A549 (cell line): ENCODE data around the gene HOXA11. TPM values are rescaled to one million over a fixed set of nuclear protein-coding genes. Genes with fewer than 3 reads are reported as not detected.

Source experiments
- ATAC-seq, 2 experiments: fragments of 200-7000 bp in 1 of 2; fragments of >200 bp in 1 of 2; cut with Nextera tagmentation in 1 of 2; cut with Tn5 transposase in 1 of 2; 3 replicates each; pipeline versions ENCODE4 v1.8.0 to v1.9.1; 2018 to 2020; ENCODE audit warnings: mild to moderate bottlenecking in 1 of 2, moderate library complexity in 1 of 2
- CTCF ChIA-PET: fragments of 300-600 bp; sonication (Branson Sonifier 250); formaldehyde crosslinking; extraction: SDS; loops from one replicate; lab custom pipeline; 2021; ENCODE audit warnings: antibody characterized with exemption, inconsistent platforms; lab: Yijun Ruan, JAX
- POLR2A ChIA-PET: fragments of 350-600 bp; formaldehyde crosslinking; extraction: SDS; loops from one replicate; lab custom pipeline; 2021; ENCODE audit warnings: antibody characterized with exemption, inconsistent platforms; lab: Yijun Ruan, JAX
- DNase-seq, 2 experiments: peaks; one replicate each; pipeline versions ENCODE4 v3.0.0 to v3.0.0-alpha.2; 2011 to 2016; ENCODE audit warnings: low read depth in 1 of 2, low spot score in 1 of 2
- FAIRE-seq: peaks from 2 replicates; lab custom pipeline; 2011; peaks lifted over from hg19 to GRCh38; lab: Jason Lieb, UNC
- H3K27ac ChIP-seq, 2 experiments: fragments of >200 bp; sonication (Bioruptor Twin); formaldehyde crosslinking; 3 replicates each; pipeline ENCODE4 v1.5.1; 2016 to 2017
- H3K4me1 ChIP-seq: fragments of >200 bp; sonication (Bioruptor Twin); formaldehyde crosslinking; 3 replicates; pipeline ENCODE4 v1.6.1; 2016
- H3K4me2 ChIP-seq: fragments of >200 bp; sonication (Bioruptor Twin); formaldehyde crosslinking; 3 replicates; pipeline ENCODE4 v1.6.1; 2016
- H3K4me3 ChIP-seq: fragments of >200 bp; sonication (Bioruptor Twin); formaldehyde crosslinking; 3 replicates; pipeline ENCODE4 v1.5.1; 2016
- H3K9me3 ChIP-seq: fragments of >200 bp; sonication (Bioruptor Twin); formaldehyde crosslinking; 3 replicates; pipeline ENCODE4 v1.6.1; 2016
- BHLHE40 ChIP-seq: IDR thresholded peaks from 2 replicates; pipeline ENCODE4 v1.6.1; 2012; ENCODE audit warnings: low read depth, low read length, inconsistent platforms
- CBX2 ChIP-seq: fragments of 200-600 bp; sonication (generic); IDR thresholded peaks from 2 replicates; pipeline ENCODE4 v1.6.1; 2016; ENCODE audit warnings: low read depth, mild to moderate bottlenecking, borderline replicate concordance
- CHD4 ChIP-seq: fragments of 200-600 bp; sonication (generic); IDR thresholded peaks from 2 replicates; pipeline ENCODE4 v1.6.1; 2016; ENCODE audit warnings: antibody characterized with exemption, mild to moderate bottlenecking, borderline replicate concordance
- CTCF ChIP-seq: fragments of >200 bp; sonication (Bioruptor Twin); formaldehyde crosslinking; IDR thresholded peaks from 3 replicates; pipeline ENCODE4 v1.5.1; 2016
- EP300 ChIP-seq, 2 experiments: fragments of >200 bp; sonication (Bioruptor Twin); formaldehyde crosslinking; IDR thresholded peaks; 2 replicates in 1 of 2; 3 replicates in 1 of 2; pipeline ENCODE4 v1.6.1; 2016 to 2017
- ESRRA ChIP-seq: fragments of 150-350 bp; IDR thresholded peaks from 2 replicates; pipeline ENCODE4 v1.6.1; 2014; ENCODE audit warnings: mild to moderate bottlenecking, low read length, borderline replicate concordance
- FOSL2 ChIP-seq, 2 experiments: fragments of 450-650 bp in 1 of 2; fragments of >200 bp in 1 of 2; sonication (Bioruptor Twin) in 1 of 2; formaldehyde crosslinking; IDR thresholded peaks; 2 replicates each; pipeline versions ENCODE4 v1.5.0 to v1.6.1; 2016 to 2020; ENCODE audit warnings: mild to moderate bottlenecking in 1 of 2, moderate library complexity in 1 of 2
- GATA3 ChIP-seq: IDR thresholded peaks from 2 replicates; pipeline ENCODE4 v1.6.1; 2012; ENCODE audit warnings: borderline replicate concordance
- HEYL ChIP-seq: fragments of 250-450 bp; sonication (Bioruptor Pico); IDR thresholded peaks from 2 replicates; pipeline ENCODE4 v1.8.0; 2021; ENCODE audit warnings: mild to moderate bottlenecking, moderate library complexity
- KDM5A ChIP-seq: fragments of 200-600 bp; sonication (generic); IDR thresholded peaks from 2 replicates; pipeline ENCODE4 v1.6.1; 2016; ENCODE audit warnings: antibody characterized with exemption, mild to moderate bottlenecking
- MYC ChIP-seq: IDR thresholded peaks from 2 replicates; pipeline ENCODE4 v1.6.1; 2012; ENCODE audit warnings: mild to moderate bottlenecking, inconsistent platforms, low read length, improper control_type of control experiment, borderline replicate concordance
- NPAS2 ChIP-seq: fragments of 250-450 bp; sonication (Bioruptor Pico); IDR thresholded peaks from 2 replicates; pipeline ENCODE4 v1.8.0; 2022; ENCODE audit warnings: mild to moderate bottlenecking, moderate library complexity, borderline replicate concordance
- NR3C1 ChIP-seq: fragments of >200 bp; sonication (Bioruptor Twin); formaldehyde crosslinking; IDR thresholded peaks from 3 replicates; pipeline ENCODE4 v1.6.1; 2017
- POLR2A ChIP-seq: IDR thresholded peaks from 2 replicates; pipeline ENCODE4 v1.6.1; 2012; ENCODE audit warnings: mild to moderate bottlenecking, low read length
- RAD21 ChIP-seq, 2 experiments: fragments of >200 bp in 1 of 2; sonication (Bioruptor Twin) in 1 of 2; formaldehyde crosslinking in 1 of 2; IDR thresholded peaks in 1 of 2; conservative IDR thresholded peaks in 1 of 2; 2 replicates in 1 of 2; 3 replicates in 1 of 2; pipeline ENCODE4 v1.6.1; 2012 to 2018; ENCODE audit warnings: inconsistent platforms in 1 of 2
- TFCP2L1 ChIP-seq: fragments of 250-450 bp; sonication (Bioruptor Pico); IDR thresholded peaks from 2 replicates; pipeline ENCODE4 v1.5.0; 2021; ENCODE audit warnings: mild to moderate bottlenecking
- TP53 ChIP-seq: fragments of 250-450 bp; sonication (Bioruptor Pico); IDR thresholded peaks from 2 replicates; pipeline ENCODE4 v1.5.0; 2021; ENCODE audit warnings: mild to moderate bottlenecking, moderate library complexity
- ZC3H11A ChIP-seq: fragments of 450-650 bp; IDR thresholded peaks from 2 replicates; pipeline ENCODE4 v1.6.1; 2014; ENCODE audit warnings: antibody characterized with exemption, mild to moderate bottlenecking
- ZNF302 ChIP-seq: fragments of 250-450 bp; sonication (Bioruptor Pico); IDR thresholded peaks from 2 replicates; pipeline ENCODE4 v1.9.0; 2021; ENCODE audit warnings: inconsistent platforms, mild to moderate bottlenecking, moderate library complexity
- WGBS: methylation state at CpG from one replicate; pipeline ENCODE4 v1.1.6; 2017; ENCODE audit errors: missing lambda C conversion rate; 5-methylcytosine and 5-hydroxymethylcytosine counted together
- polyA plus RNA-seq, 4 experiments: library from polyadenylated mRNA; depleted of rRNA in 3 of 4; stranded (reverse); fragments of >200 nt; fragmentation: RNase III in 1 of 4; extraction: RNeasy Plus Mini Kit Qiagen cat#74134 plus additional on column Dnase treatment in 1 of 4; gene quantifications; 2 replicates in 3 of 4; 3 replicates in 1 of 4; pipeline ENCODE4 v1.2.3, GENCODE V29; 2011 to 2017

Gene HOXA11
- polyA plus RNA-seq, 2 of the 4 experiments (the other 2 are of a cell fraction) = 0.68 to 0.84 TPM

- Histone ChIP-seq H3K9me3 (no peaks in the 10 kb centered on the region), H3K4me2 (no peak overlapping the region), H3K27ac (no peak overlapping the region), H3K4me3 (no peak overlapping the region), H3K4me1 (0 out of 3 replicates have a peak, but pooled peaks cover 3% of the 10 kb centered on the region)
- FAIRE-seq (no peak), DNase-seq (no peak), ATAC-seq (no peak)
- ChIA-PET POLR2A (no interaction called here), CTCF (interaction anchor here (0.5 to 7.0 kb wide), 12 partner anchors 9 to 1271 kb away, joined by 3 to 160 read pairs (median 4); partner anchors contain the start of genes HOXA10, HOXA5 and HOXA6)
- 93% methylated on average over 24 of the region's 24 CpGs for WGBS
- TF ChIP-seq KDM5A (no peak), EP300 (IDR thresholded peaks at IDR 0.05) (no peak), POLR2A (no peak), ZC3H11A (no peak), NR3C1 (no peak), TP53 (CRISPR knock-in tag) (no peak), TFCP2L1 (CRISPR knock-in tag) (no peak), ZNF302 (CRISPR knock-in tag) (no peak), HEYL (CRISPR knock-in tag) (no peak), FOSL2 (IDR thresholded peaks at IDR 0.05) (no peak), FOSL2 (CRISPR knock-in tag; IDR thresholded peaks at IDR 0.05) (no peak), RAD21 (conservative IDR thresholded peaks at IDR 0.05 in 1 of 2, IDR thresholded peaks at IDR 0.05 in 1 of 2) (no peak), GATA3 (no peak)
Measured at GRCh38 chr7:27163288-27164044, 21.6 kb downstream of the HOXA11 start.

GRCh38 chr7:27162561-27163287 lies 22.3 kb downstream of the HOXA11 start:
- Histone ChIP-seq H3K4me3 (no peak overlapping the region), H3K27ac (no peak overlapping the region), H3K4me1 (0 out of 3 replicates have a peak, but pooled peaks cover 3% of the 10 kb centered on the region), H3K9me3 (no peaks in the 10 kb centered on the region), H3K4me2 (no peak overlapping the region)
- no peak for DNase-seq
- CTCF ChIA-PET = interaction anchor here (0.5 to 7.0 kb wide), 14 partner anchors 9 to 1270 kb away, joined by 3 to 160 read pairs (median 4); partner anchors contain the start of genes HOXA10, HOXA5 and HOXA6
- POLR2A ChIA-PET = no interaction called here
- TF ChIP-seq TFCP2L1 (CRISPR knock-in tag) = no peak
- TF ChIP-seq BHLHE40 = no peak
- TF ChIP-seq CHD4 = no peak
- TF ChIP-seq EP300 (IDR thresholded peaks at IDR 0.05) = no peak
- WGBS = 82% methylated on average over 7 of the region's 7 CpGs
- FAIRE-seq = no peak
- ATAC-seq = no peak

- CTCF ChIA-PET = interaction anchor here (0.7 to 7.0 kb wide), 25 partner anchors 9 to 1269 kb away, joined by 3 to 160 read pairs (median 6); partner anchors contain the start of genes HOXA10, HOXA3, HOXA5 and HOXA6
- Histone ChIP-seq H3K27ac (no peak overlapping the region), H3K4me1 (0 out of 3 replicates have a peak, but pooled peaks cover 3% of the 10 kb centered on the region), H3K4me3 (no peak overlapping the region), H3K9me3 (no peaks in the 10 kb centered on the region), H3K4me2 (no peak overlapping the region; the same call in 2 of the 3 replicates)
- TF ChIP-seq CBX2 (no peak), NPAS2 (CRISPR knock-in tag) (no peak), ESRRA (no peak), CTCF (no peak), KDM5A (no peak), MYC (no peak)
- no peak for DNase-seq
- ATAC-seq = no peak
- no peak for FAIRE-seq
- 81% methylated on average over 25 of the region's 30 CpGs for WGBS
- POLR2A ChIA-PET = no interaction called here
Measured at GRCh38 chr7:27161721-27162560, 23.1 kb downstream of the HOXA11 start.
